WTC11 (cell line): ENCODE data around the gene NFKB1. TPM values are rescaled to one million over a fixed set of nuclear protein-coding genes. Genes with fewer than 3 reads are reported as not detected.
A peak's percentile ranks its signal among the peaks of the same experiment; 100 is the strongest.
"Not testable (repeated sequence)": the region's sequence is repeated elsewhere in the genome, so short reads cannot be mapped to it uniquely, and the experiment has no call there.

Source experiments
- ATAC-seq: fragments of 200-7000 bp; cut with Tn5 transposase; 2 replicates; pipeline ENCODE4 v1.10.0; 2021; ENCODE audit warnings: mild to moderate bottlenecking, moderate library complexity
- CTCF ChIA-PET: fragments of 300-600 bp; sonication (Branson Sonifier 250); formaldehyde crosslinking; loops from one replicate; lab custom pipeline; 2021; ENCODE audit warnings: antibody characterized with exemption; lab: Charles Lee
- POLR2A ChIA-PET: fragments of 350-600 bp; sonication (Branson Sonifier 250); formaldehyde crosslinking; loops from one replicate; lab custom pipeline; 2021; ENCODE audit warnings: antibody characterized with exemption; lab: Charles Lee
- DNase-seq: peaks from one replicate; pipeline ENCODE4 v3.0.0; 2021; ENCODE audit warnings: low spot score
- H3K27ac Mint-ChIP-seq: 2 replicates; pipeline ENCODE4 v1.8.0; 2021; ENCODE audit warnings: mixed read lengths
- H3K27me3 Mint-ChIP-seq: 2 replicates; pipeline ENCODE4 v1.8.0; 2021; ENCODE audit warnings: low read depth, mild to moderate bottlenecking, moderate library complexity, mixed read lengths
- H3K36me3 Mint-ChIP-seq: 2 replicates; pipeline ENCODE4 v1.8.0; 2021; ENCODE audit warnings: mixed read lengths
- H3K4me1 Mint-ChIP-seq: 2 replicates; pipeline ENCODE4 v1.8.0; 2022; ENCODE audit warnings: mixed read lengths
- H3K4me3 Mint-ChIP-seq: 2 replicates; pipeline ENCODE4 v1.8.0; 2021; ENCODE audit warnings: mild to moderate bottlenecking, moderate library complexity, mixed read lengths
- H3K9me3 Mint-ChIP-seq: 2 replicates; pipeline ENCODE4 v1.8.0; 2021; ENCODE audit warnings: mixed read lengths
- ATF6 ChIP-seq: sonication (generic); formaldehyde crosslinking; IDR thresholded peaks from 2 replicates; pipeline ENCODE4 v1.8.1; 2023; ENCODE audit warnings: mild to moderate bottlenecking, missing genetic modification reagents
- ETV6 ChIP-seq: sonication (generic); formaldehyde crosslinking; IDR thresholded peaks from 2 replicates; pipeline ENCODE4 v1.8.1; 2022; ENCODE audit warnings: mild to moderate bottlenecking, missing genetic modification reagents
- FOXK1 ChIP-seq: sonication (generic); formaldehyde crosslinking; IDR thresholded peaks from 2 replicates; pipeline ENCODE4 v1.8.0; 2022; ENCODE audit warnings: mild to moderate bottlenecking, moderate library complexity, missing genetic modification reagents
- GABPB1 ChIP-seq: sonication (generic); formaldehyde crosslinking; IDR thresholded peaks from 2 replicates; pipeline ENCODE4 v1.8.1; 2023; ENCODE audit warnings: mild to moderate bottlenecking, missing genetic modification reagents
- JAZF1 ChIP-seq: fragments of 250-450 bp; sonication (Bioruptor Pico); IDR thresholded peaks from 2 replicates; pipeline ENCODE4 v1.9.0; 2021; ENCODE audit warnings: moderate library complexity, mild to moderate bottlenecking, inconsistent platforms
- NR1H2 ChIP-seq: sonication (generic); formaldehyde crosslinking; IDR thresholded peaks from 2 replicates; pipeline ENCODE4 v1.9.0; 2021; ENCODE audit warnings: mild to moderate bottlenecking, moderate library complexity, missing genetic modification reagents
- NR3C1 ChIP-seq: sonication (generic); formaldehyde crosslinking; conservative IDR thresholded peaks from 2 replicates; pipeline ENCODE4 v1.8.1; 2023; ENCODE audit warnings: low read depth, mild to moderate bottlenecking, missing genetic modification reagents
- SP1 ChIP-seq: sonication (generic); formaldehyde crosslinking; conservative IDR thresholded peaks from 2 replicates; pipeline ENCODE4 v1.8.1; 2022; ENCODE audit warnings: missing genetic modification reagents
- STAT6 ChIP-seq: sonication (generic); formaldehyde crosslinking; conservative IDR thresholded peaks from 2 replicates; pipeline ENCODE4 v1.8.1; 2023; ENCODE audit warnings: mild to moderate bottlenecking, low read depth, missing genetic modification reagents, moderate library complexity
- TCF7 ChIP-seq: sonication (generic); formaldehyde crosslinking; IDR thresholded peaks from 2 replicates; pipeline ENCODE4 v1.8.0; 2022; ENCODE audit warnings: mild to moderate bottlenecking, low read depth, missing genetic modification reagents, moderate library complexity
- TEAD1 ChIP-seq: sonication (generic); formaldehyde crosslinking; IDR thresholded peaks from 2 replicates; pipeline ENCODE4 v1.8.0; 2022; ENCODE audit warnings: mild to moderate bottlenecking, missing genetic modification reagents
- TP53 ChIP-seq: sonication (generic); formaldehyde crosslinking; IDR thresholded peaks from 2 replicates; pipeline ENCODE4 v1.8.1; 2023; ENCODE audit warnings: mild to moderate bottlenecking, missing genetic modification reagents
- USF1 ChIP-seq: sonication (generic); formaldehyde crosslinking; IDR thresholded peaks from 2 replicates; pipeline ENCODE4 v1.8.0; 2022; ENCODE audit warnings: mild to moderate bottlenecking, missing genetic modification reagents
- ZBTB21 ChIP-seq: sonication (generic); formaldehyde crosslinking; IDR thresholded peaks from 2 replicates; pipeline ENCODE4 v1.8.1; 2023; ENCODE audit warnings: mild to moderate bottlenecking, missing genetic modification reagents, borderline replicate concordance
- ZNF281 ChIP-seq: sonication (generic); formaldehyde crosslinking; IDR thresholded peaks from 2 replicates; pipeline ENCODE4 v1.8.0; 2023; ENCODE audit warnings: mild to moderate bottlenecking, missing genetic modification reagents
- ZNF396 ChIP-seq: fragments of 250-450 bp; sonication (Bioruptor Pico); IDR thresholded peaks from 2 replicates; pipeline ENCODE4 v1.8.0; 2021; ENCODE audit warnings: mild to moderate bottlenecking, moderate library complexity, borderline replicate concordance
- ZNF423 ChIP-seq: fragments of 250-450 bp; sonication (Bioruptor Pico); IDR thresholded peaks from 2 replicates; pipeline ENCODE4 v2.1.2; 2022; ENCODE audit warnings: mild to moderate bottlenecking, moderate library complexity
- ZNF532 ChIP-seq: fragments of 250-450 bp; sonication (Bioruptor Pico); IDR thresholded peaks from 2 replicates; pipeline ENCODE4 v1.9.0; 2021; ENCODE audit warnings: mild to moderate bottlenecking, borderline replicate concordance
- ZNF671 ChIP-seq: fragments of 250-450 bp; sonication (Bioruptor Pico); IDR thresholded peaks from 2 replicates; pipeline ENCODE4 v1.8.0; 2021; ENCODE audit warnings: mild to moderate bottlenecking
- ZSCAN18 ChIP-seq: fragments of 250-450 bp; sonication (Bioruptor Pico); IDR thresholded peaks from 2 replicates; pipeline ENCODE4 v2.1.2; 2022; ENCODE audit warnings: mild to moderate bottlenecking, moderate library complexity
- total RNA-seq: library from RNA; stranded (reverse); gene quantifications from 3 replicates; pipeline ENCODE4 v1.2.3, GENCODE V29; 2021

Gene NFKB1
- total RNA-seq, 1 experiment from 2014 or later: 5.6 TPM

GRCh38 chr4:102478186-102478585 lies 23.0 kb upstream of the NFKB1 start:
- TF ChIP-seq STAT6 (no peak), TCF7 (CRISPR knock-in tag) (no peak), ZNF532 (CRISPR knock-in tag) (no peak), SP1 (CRISPR knock-in tag) (no peak), GABPB1 (no peak), ZNF396 (CRISPR knock-in tag) (no peak), JAZF1 (CRISPR knock-in tag) (no peak), ZNF423 (CRISPR knock-in tag) (no peak), TP53 (CRISPR knock-in tag) (no peak), TEAD1 (no peak), FOXK1 (CRISPR knock-in tag) (no peak), USF1 (CRISPR knock-in tag) (no peak), ZNF671 (CRISPR knock-in tag) (no peak), ZSCAN18 (no peak), ATF6 (no peak), NR3C1 (CRISPR knock-in tag) (no peak), ZNF281 (no peak), ZBTB21 (CRISPR knock-in tag) (no peak), ETV6 (no peak), NR1H2 (CRISPR knock-in tag) (no peak)
- POLR2A ChIA-PET: no interaction called here
- Mint-ChIP-seq H3K27me3 (peaks cover 3% of the 10 kb centered on the region; the same call in 1 of the 2 replicates), H3K27ac (no peak overlapping the region), H3K4me3 (no peak overlapping the region), H3K9me3 (peaks cover 66% of the 10 kb centered on the region), H3K36me3 (peaks cover 24% of the 10 kb centered on the region), H3K4me1 (peaks cover 3% of the 10 kb centered on the region; the same call in 1 of the 2 replicates)
- CTCF ChIA-PET: interaction anchor here (0.6 to 1.4 kb wide), 2 partner anchors 47 to 622 kb away, joined by 3 to 4 read pairs; no protein-coding TSS in a partner anchor
- peak; percentile 51 for DNase-seq
- peak; percentile 64 for ATAC-seq

GRCh38 chr4:102479832-102480231 lies 21.3 kb upstream of the NFKB1 start:
- Mint-ChIP-seq H3K9me3 (peaks cover 70% of the 10 kb centered on the region), H3K36me3 (peaks cover 24% of the 10 kb centered on the region)
- CTCF ChIA-PET, H3K4me3 Mint-ChIP-seq, H3K27me3 Mint-ChIP-seq, DNase-seq, ATAC-seq, POLR2A ChIA-PET, H3K27ac Mint-ChIP-seq, H3K4me1 Mint-ChIP-seq: not testable (repeated sequence)
